Prostate gland (tissue), 2 donors: ENCODE results near the gene IL20.

Source experiments
- CTCF ChIP-seq, 4 experiments: fragments of 200-600 bp in 2 of 4; fragments of 450-650 bp in 2 of 4; sonication (generic) in 2 of 4; IDR thresholded peaks; 1 replicate in 3 of 4; 2 replicates in 1 of 4; pipeline ENCODE4 v1.5.1; 2016 to 2019; ENCODE audit warnings: antibody characterized with exemption in 4 of 4, mild to moderate bottlenecking in 2 of 4, moderate library complexity in 2 of 4
- POLR2A ChIP-seq: fragments of 450-650 bp; IDR thresholded peaks from one replicate; pipeline ENCODE4 v1.6.1; 2016; ENCODE audit warnings: antibody characterized with exemption, mild to moderate bottlenecking
- POLR2AphosphoS5 ChIP-seq: sonication (generic); formaldehyde crosslinking; IDR thresholded peaks from one replicate; pipeline ENCODE4 v1.6.1; 2017; ENCODE audit warnings: antibody characterized with exemption

GRCh38 chr1:206882555-206882954 lies 17.1 kb downstream of the IL20 start:
- TF ChIP-seq POLR2A = no peak
- TF ChIP-seq CTCF (IDR thresholded peaks at IDR 0.05) = no peak
- TF ChIP-seq POLR2AphosphoS5 = no peak
